ENCODE results near the gene PDZD2.

Gene PDZD2

GRCh38 chr5:31674371-31674951 lies 35.5 kb downstream of the PDZD2 start:
- Histone ChIP-seq H3K27ac (no peak overlapping the region), H3K27me3 (replicated peaks) (no peaks in the 10 kb centered on the region), H3K36me3 (replicated peaks) (no peaks in the 10 kb centered on the region), H3K4me3 (ENCODE audit: low read depth, low read length) (no peak overlapping the region)
- in situ Hi-C loops (cut with HindIII; ENCODE audit: low pct_ligation_motif_present, low sequenced_read_pairs), result no loop called here
- no peak for TF ChIP-seq CTCF (IDR thresholded peaks at IDR 0.05; ENCODE audit: low read depth, low read length, missing control alignments)
- no peak for DNase-seq

GRCh38 chr5:31675472-31675871 lies 36.5 kb downstream of the PDZD2 start:
- H3K4me3 ChIP-seq (ENCODE audit: low read depth, low read length), result no peak overlapping the region
- no peak for DNase-seq
- in situ Hi-C loops (cut with HindIII; ENCODE audit: low pct_ligation_motif_present, low sequenced_read_pairs), result no loop called here
- H3K27ac ChIP-seq, result no peak overlapping the region
- no peaks in the 10 kb centered on the region for H3K27me3 ChIP-seq (replicated peaks)
- no peak for TF ChIP-seq CTCF (IDR thresholded peaks at IDR 0.05; ENCODE audit: low read depth, low read length, missing control alignments)
- H3K36me3 ChIP-seq (replicated peaks), result no peaks in the 10 kb centered on the region

- in situ Hi-C loops (cut with HindIII; ENCODE audit: low pct_ligation_motif_present, low sequenced_read_pairs), result no loop called here
- H3K27me3 ChIP-seq (replicated peaks), result peaks cover 7% of the 10 kb centered on the region
- TF ChIP-seq CTCF (IDR thresholded peaks at IDR 0.05; ENCODE audit: low read depth, low read length, missing control alignments), result no peak
- H3K4me3 ChIP-seq (ENCODE audit: low read depth, low read length), result no peak overlapping the region
- no peak overlapping the region for H3K27ac ChIP-seq
- H3K36me3 ChIP-seq (replicated peaks), result no peaks in the 10 kb centered on the region
- DNase-seq, result no peak
Observed at GRCh38 chr5:31678180-31678579, 39.2 kb downstream of the PDZD2 start.

GRCh38 chr5:31680528-31680927 lies 41.6 kb downstream of the PDZD2 start:
- Histone ChIP-seq H3K27me3 (replicated peaks) (peaks cover 7% of the 10 kb centered on the region), H3K27ac (no peak overlapping the region), H3K36me3 (replicated peaks) (no peaks in the 10 kb centered on the region), H3K4me3 (ENCODE audit: low read depth, low read length) (no peak overlapping the region)
- DNase-seq, result no peak
- in situ Hi-C loops (cut with HindIII; ENCODE audit: low pct_ligation_motif_present, low sequenced_read_pairs), result no loop called here
- TF ChIP-seq CTCF (IDR thresholded peaks at IDR 0.05; ENCODE audit: low read depth, low read length, missing control alignments), result no peak

GRCh38 chr5:31682025-31682424 lies 43.1 kb downstream of the PDZD2 start:
- TF ChIP-seq CTCF (IDR thresholded peaks at IDR 0.05; ENCODE audit: low read depth, low read length, missing control alignments), result no peak
- H3K4me3 ChIP-seq (ENCODE audit: low read depth, low read length), result no peak overlapping the region
- peaks cover 7% of the 10 kb centered on the region for H3K27me3 ChIP-seq (replicated peaks)
- H3K27ac ChIP-seq, result no peak overlapping the region
- in situ Hi-C loops (cut with HindIII; ENCODE audit: low pct_ligation_motif_present, low sequenced_read_pairs), result no loop called here
- H3K36me3 ChIP-seq (replicated peaks), result no peaks in the 10 kb centered on the region
- DNase-seq, result no peak

GRCh38 chr5:31682851-31683250 lies 43.9 kb downstream of the PDZD2 start:
- DNase-seq, result no peak
- no peak overlapping the region for H3K27ac ChIP-seq
- in situ Hi-C loops (cut with HindIII; ENCODE audit: low pct_ligation_motif_present, low sequenced_read_pairs), result no loop called here
- TF ChIP-seq CTCF (IDR thresholded peaks at IDR 0.05; ENCODE audit: low read depth, low read length, missing control alignments), result no peak
- H3K27me3 ChIP-seq (replicated peaks), result peaks cover 7% of the 10 kb centered on the region
- H3K4me3 ChIP-seq (ENCODE audit: low read depth, low read length), result no peak overlapping the region
- H3K36me3 ChIP-seq (replicated peaks), result no peaks in the 10 kb centered on the region

All from brain microvascular endothelial cell (primary cell).